Body of pancreas (tissue), 4 donors: Measurements from ENCODE around the gene PLAC1.

Experiments
- POLR2A ChIP-seq, 3 donors: fragments of 450-650 bp; IDR thresholded peaks; one replicate each; pipeline ENCODE4 v1.6.1; 2016; ENCODE audit warnings: antibody characterized with exemption in 3 of 3, mild to moderate bottlenecking in 2 of 3
- TF ChIP-seq, protein P1 (sequence below), 7 experiments: fragments of 450-650 bp in 4 of 7; fragments of 200-600 bp in 3 of 7; sonication (generic) in 3 of 7; IDR thresholded peaks; one replicate each; pipeline ENCODE4 v1.5.1; 2016 to 2019; ENCODE audit warnings: antibody characterized with exemption in 7 of 7

GRCh38 chrX:134566506-134566905 is 91.8 kb downstream of the PLAC1 start:
- TF ChIP-seq, protein P1, sequence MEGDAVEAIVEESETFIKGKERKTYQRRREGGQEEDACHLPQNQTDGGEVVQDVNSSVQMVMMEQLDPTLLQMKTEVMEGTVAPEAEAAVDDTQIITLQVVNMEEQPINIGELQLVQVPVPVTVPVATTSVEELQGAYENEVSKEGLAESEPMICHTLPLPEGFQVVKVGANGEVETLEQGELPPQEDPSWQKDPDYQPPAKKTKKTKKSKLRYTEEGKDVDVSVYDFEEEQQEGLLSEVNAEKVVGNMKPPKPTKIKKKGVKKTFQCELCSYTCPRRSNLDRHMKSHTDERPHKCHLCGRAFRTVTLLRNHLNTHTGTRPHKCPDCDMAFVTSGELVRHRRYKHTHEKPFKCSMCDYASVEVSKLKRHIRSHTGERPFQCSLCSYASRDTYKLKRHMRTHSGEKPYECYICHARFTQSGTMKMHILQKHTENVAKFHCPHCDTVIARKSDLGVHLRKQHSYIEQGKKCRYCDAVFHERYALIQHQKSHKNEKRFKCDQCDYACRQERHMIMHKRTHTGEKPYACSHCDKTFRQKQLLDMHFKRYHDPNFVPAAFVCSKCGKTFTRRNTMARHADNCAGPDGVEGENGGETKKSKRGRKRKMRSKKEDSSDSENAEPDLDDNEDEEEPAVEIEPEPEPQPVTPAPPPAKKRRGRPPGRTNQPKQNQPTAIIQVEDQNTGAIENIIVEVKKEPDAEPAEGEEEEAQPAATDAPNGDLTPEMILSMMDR (IDR thresholded peaks at IDR 0.05) = no peak
- no peak for TF ChIP-seq POLR2A (IDR thresholded peaks at IDR 0.05)
